Ishikawa (cell line): ENCODE results near the gene CARMIL3.

Experiments used
- CEBPB ChIP-seq: IDR thresholded peaks from 2 replicates; pipeline ENCODE4 v1.6.1; 2012
- CREB1 ChIP-seq: IDR thresholded peaks from 2 replicates; pipeline ENCODE4 v1.6.1; 2012; ENCODE audit warnings: low read depth
- EGR1 ChIP-seq: IDR thresholded peaks from 2 replicates; pipeline ENCODE4 v1.6.1; 2012
- EP300 ChIP-seq: IDR thresholded peaks from 2 replicates; pipeline ENCODE4 v1.6.1; 2012; ENCODE audit warnings: borderline replicate concordance
- FOXM1 ChIP-seq: IDR thresholded peaks from 2 replicates; pipeline ENCODE4 v1.6.1; 2012; ENCODE audit warnings: low read depth, borderline replicate concordance
- MAX ChIP-seq: IDR thresholded peaks from 2 replicates; pipeline ENCODE4 v1.6.1; 2012
- NFIC ChIP-seq: IDR thresholded peaks from 2 replicates; pipeline ENCODE4 v1.6.1; 2012
- RAD21 ChIP-seq: IDR thresholded peaks from 2 replicates; pipeline ENCODE4 v1.6.1; 2012; ENCODE audit warnings: low read depth
- REST ChIP-seq: IDR thresholded peaks from 2 replicates; pipeline ENCODE4 v1.6.1; 2012; ENCODE audit warnings: low read depth, mild to moderate bottlenecking
- TAF1 ChIP-seq: IDR thresholded peaks from 2 replicates; pipeline ENCODE4 v1.6.1; 2012; ENCODE audit warnings: low read depth, mild to moderate bottlenecking
- TCF12 ChIP-seq: IDR thresholded peaks from 2 replicates; pipeline ENCODE4 v1.6.1; 2012; ENCODE audit warnings: low read depth
- TEAD4 ChIP-seq: IDR thresholded peaks from 2 replicates; pipeline ENCODE4 v1.6.1; 2012
- YY1 ChIP-seq: IDR thresholded peaks from 2 replicates; pipeline ENCODE4 v1.6.1; 2012; ENCODE audit warnings: low read depth
- TF ChIP-seq, protein P1 (sequence below): IDR thresholded peaks from 2 replicates; pipeline ENCODE4 v1.6.1; 2012

DNA sequence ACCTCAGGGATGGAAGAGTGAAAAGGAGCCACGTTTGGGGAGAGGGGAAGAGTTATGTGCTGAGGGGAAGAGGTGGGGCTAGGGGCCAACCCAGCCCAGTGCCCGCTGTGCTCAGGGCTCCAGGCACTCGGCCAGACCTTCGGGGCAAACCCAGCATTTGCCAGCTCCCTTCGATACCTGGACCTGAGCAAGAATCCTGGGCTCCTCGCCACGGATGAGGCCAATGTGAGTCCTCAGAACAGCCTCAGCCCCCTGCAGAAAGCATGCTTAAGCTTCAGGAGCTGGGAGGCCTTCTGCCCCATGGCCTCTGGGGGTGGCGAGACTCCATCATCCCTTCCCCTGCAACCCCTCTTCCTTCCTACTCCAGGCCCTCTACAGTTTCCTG lies 5.0 kb downstream of the CARMIL3 start:
- TF ChIP-seq EGR1 (no peak), NFIC (no peak), TAF1 (no peak), MAX (no peak), EP300 (no peak), TEAD4 (no peak), RAD21 (no peak), CREB1 (no peak), CEBPB (no peak), YY1 (no peak), REST (no peak), TCF12 (no peak), FOXM1 (no peak)
- TF ChIP-seq, protein P1, sequence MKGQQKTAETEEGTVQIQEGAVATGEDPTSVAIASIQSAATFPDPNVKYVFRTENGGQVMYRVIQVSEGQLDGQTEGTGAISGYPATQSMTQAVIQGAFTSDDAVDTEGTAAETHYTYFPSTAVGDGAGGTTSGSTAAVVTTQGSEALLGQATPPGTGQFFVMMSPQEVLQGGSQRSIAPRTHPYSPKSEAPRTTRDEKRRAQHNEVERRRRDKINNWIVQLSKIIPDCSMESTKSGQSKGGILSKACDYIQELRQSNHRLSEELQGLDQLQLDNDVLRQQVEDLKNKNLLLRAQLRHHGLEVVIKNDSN = no peak
